Right cardiac atrium (tissue), 5 donors: Measurements from ENCODE around the gene UPK3B. TPM values are rescaled to one million over a fixed set of nuclear protein-coding genes. Genes with fewer than 3 reads are reported as not detected.
"Not testable (repeated sequence)": the region's sequence is repeated elsewhere in the genome, so short reads cannot be mapped to it uniquely, and the experiment has no call there.

Source experiments
- ATAC-seq, 2 donors: fragments of 200-7000 bp; cut with Tn5 transposase; one replicate each; pipeline versions ENCODE4 v1.8.0 to v1.9.1; 2020; ENCODE audit warnings: moderate library complexity in 2 of 2, mild to moderate bottlenecking in 1 of 2
- DNase-seq, 3 donors: peaks; one replicate each; pipeline ENCODE4 v3.0.0-alpha.2; 2020
- H3K27ac ChIP-seq: one replicate; pipeline ENCODE4 v1.5.1; 2013; ENCODE audit warnings: mild to moderate bottlenecking, low read length, control low read depth, moderate library complexity
- H3K27me3 ChIP-seq: one replicate; pipeline ENCODE4 v1.6.1; 2013; ENCODE audit not compliant: control insufficient read depth, insufficient read depth
- H3K4me1 ChIP-seq: one replicate; pipeline ENCODE4 v1.6.1; 2013; ENCODE audit warnings: low read length; ENCODE audit not compliant: control insufficient read depth, insufficient read depth
- H3K4me3 ChIP-seq: one replicate; pipeline ENCODE4 v1.5.1; 2013; ENCODE audit warnings: low read length, control low read depth
- H3K9me3 ChIP-seq: one replicate; pipeline ENCODE4 v1.6.1; 2013; ENCODE audit warnings: low read length; ENCODE audit not compliant: control insufficient read depth
- WGBS: extraction: QIAGEN DNeasy Blood & Tissue Kit; methylation state at CpG from one replicate; pipeline ENCODE4 v1.1.7; 2013; 5-methylcytosine and 5-hydroxymethylcytosine counted together
- intact Hi-C, 4 donors: fragments of 100-400 bp; cut with DNase I; formaldehyde crosslinking; loops; one replicate each; pipeline versions ENCODE4 v1.11.0 to v1.14.0; 2022 to 2023
- long read RNA-seq, 4 donors: library from polyadenylated mRNA; unstranded; transcript quantifications; one replicate each; pipeline ENCODE4 v2.0.0, GENCODE V29; 2020 to 2021
- polyA plus RNA-seq: library from polyadenylated mRNA; stranded (reverse); fragments of 200-250 nt; gene quantifications from one replicate; pipeline ENCODE4 v1.2.3, GENCODE V29; 2013
- total RNA-seq, 4 donors: library from RNA; stranded (reverse); fragmentation: NEBNext Ultra II Directional; extraction: Animal tissue kit (Norgen Biotek cat#: 25700); gene quantifications; one replicate each; pipeline ENCODE4 v1.2.1, GENCODE V29; 2021
- donor health status: healthy with polysubstance abuse.
- donor health status: DM: no; HTN: yes; CAD: no.
- donor health status: DM: no; HTN: no; CAD: no.
- donor health status: DM: no; HTN: yes; CAD: no; lungs with severe emphysema.
- donor health status: DM: yes; HTN: yes; CAD: no.

The UPK3B gene
- total RNA-seq (1 to 10 TPM in 3 of 4 donors, under 1 TPM in 1; 0.48 to 3.5 (median 1.2) TPM), polyA plus RNA-seq (0.23 TPM)
- long read RNA-seq, donor 1: 0 reads
- long read RNA-seq, donor 2: 0 reads
- long read RNA-seq, donor 3: 0 reads
- long read RNA-seq, donor 4: 0 reads

DNA sequence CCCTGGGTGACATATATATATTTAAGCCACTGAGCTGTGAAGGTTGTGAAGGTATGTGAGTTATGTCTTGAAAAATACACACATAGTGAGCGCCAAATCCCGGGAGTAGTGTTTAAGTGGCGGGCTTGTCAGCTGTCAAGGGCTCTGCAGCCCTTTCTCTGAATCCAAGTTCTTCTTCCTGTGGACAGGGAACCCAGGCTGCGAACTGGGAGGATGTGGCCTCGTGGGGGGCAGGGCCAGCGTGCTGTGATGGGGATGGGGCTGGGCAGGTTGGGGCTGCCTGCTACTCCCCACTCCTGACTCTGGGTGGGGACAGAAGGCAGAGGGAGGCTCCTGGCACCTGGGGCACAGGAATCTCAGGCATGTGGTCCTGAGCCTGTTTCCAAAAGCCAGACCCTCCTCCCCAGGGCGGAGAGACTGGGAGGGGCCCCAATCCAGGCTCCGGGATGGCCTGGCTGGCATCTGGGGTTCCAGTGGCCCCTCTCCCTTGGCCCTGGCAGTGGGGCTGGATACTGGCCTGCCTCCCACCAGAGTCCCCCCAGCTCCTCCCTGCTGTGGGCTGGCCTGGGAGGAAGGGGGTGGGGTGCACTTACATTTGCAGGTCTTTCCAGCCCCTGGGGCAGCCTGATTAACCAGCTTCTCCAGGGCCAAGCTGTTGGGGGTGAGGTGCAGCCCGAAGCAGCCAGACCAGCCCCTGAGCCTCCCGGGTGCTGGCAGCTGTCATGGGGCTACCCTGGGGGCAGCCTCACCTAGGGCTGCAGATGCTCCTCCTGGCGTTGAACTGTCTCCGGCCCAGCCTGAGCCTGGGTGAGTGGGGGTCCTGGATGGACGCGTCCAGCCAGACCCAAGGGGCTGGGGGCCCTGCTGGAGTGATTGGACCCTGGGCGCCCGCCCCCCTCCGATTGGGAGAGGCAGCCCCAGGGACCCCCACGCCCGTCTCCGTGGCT, at the start of gene UPK3B:
Gene UPK3B, plus strand, starts transcription at position 622 of the 947 bp plus-strand sequence. Its CDS starts 101 bp downstream, at position 723.
- ATAC-seq (peak in 1 of 2 donors; percentile 12), DNase-seq (peak in 1 of 3 donors; percentile 50)
- Histone ChIP-seq H3K27me3 (no peaks in the 10 kb centered on the region), H3K27ac (no peak within 1 kb of the TSS), H3K9me3 (no peaks in the 10 kb centered on the region), H3K4me1 (no peaks in the 10 kb centered on the region), H3K4me3 (no peak within 1 kb of the TSS)
- intact Hi-C loops: loop anchor here in 1 of 4 donors (10.0 kb wide), 1 partner anchor 485 kb away; no protein-coding TSS in a partner anchor
- WGBS: 47% methylated on average over 20 of the region's 20 CpGs

GRCh38 chr7:76460767-76461166, 49.6 kb upstream of the UPK3B start:
- DNase-seq, H3K9me3 ChIP-seq, H3K27me3 ChIP-seq, intact Hi-C loops, H3K4me3 ChIP-seq, ATAC-seq, H3K27ac ChIP-seq, H3K4me1 ChIP-seq: not testable (repeated sequence)
- 88% methylated on average over 14 of the region's 20 CpGs for WGBS

GRCh38 chr7:76461464-76462101, 48.8 kb upstream of the UPK3B start, which contains the start of gene DTX2:
DTX2 (plus strand) TSS chr7:76461709; CDS start chr7:76480510, 18,801 bp downstream.
- peak; percentile 32 to 75 (median 55) for DNase-seq
- H3K4me3 ChIP-seq: peak within 1 kb of the TSS; percentile 37
- intact Hi-C loops, H3K4me1 ChIP-seq, H3K27me3 ChIP-seq, H3K9me3 ChIP-seq, H3K27ac ChIP-seq: not testable (repeated sequence)
- WGBS: 1% methylated on average over 18 of the region's 54 CpGs
- ATAC-seq: peak; percentile 97 to 98

GRCh38 chr7:76462271-76462882, 48.0 kb upstream of the UPK3B start:
- H3K27ac ChIP-seq, H3K9me3 ChIP-seq, H3K4me3 ChIP-seq, H3K4me1 ChIP-seq, intact Hi-C loops, H3K27me3 ChIP-seq, DNase-seq: not testable (repeated sequence)
- no CpG with 5 or more reads among the region's 17 CpGs for WGBS
- ATAC-seq: peak; percentile 23 to 27

- WGBS: 85% methylated on average over 4 of the region's 5 CpGs
- H3K27me3 ChIP-seq, DNase-seq, H3K4me1 ChIP-seq, ATAC-seq, H3K4me3 ChIP-seq, H3K27ac ChIP-seq, H3K9me3 ChIP-seq, intact Hi-C loops: not testable (repeated sequence)
Measured at GRCh38 chr7:76464959-76465358, 45.4 kb upstream of the UPK3B start.

DNA sequence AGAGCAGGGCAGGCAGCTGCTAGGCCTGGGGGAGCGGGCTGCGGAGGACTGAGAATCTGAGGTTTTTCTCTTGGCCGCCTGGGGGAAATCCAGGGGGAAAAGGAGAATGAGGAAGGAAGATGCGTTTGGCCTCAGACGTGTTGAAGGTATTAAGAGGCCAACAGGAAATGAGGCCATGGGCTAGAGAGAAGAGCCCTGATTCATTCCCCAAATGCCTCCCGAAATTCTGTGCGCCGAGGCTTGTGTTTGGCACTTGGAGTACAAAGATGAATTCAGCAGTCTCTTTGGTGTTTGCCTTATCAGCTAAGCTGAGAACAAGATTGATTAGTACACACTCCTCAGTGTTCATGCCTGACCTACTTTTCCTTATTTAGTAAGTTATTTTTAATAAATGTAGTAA, 44.4 kb upstream of the UPK3B start:
- H3K27me3 ChIP-seq, H3K4me3 ChIP-seq, H3K4me1 ChIP-seq, intact Hi-C loops, DNase-seq, H3K9me3 ChIP-seq, H3K27ac ChIP-seq: not testable (repeated sequence)
- peak; percentile 23 to 28 for ATAC-seq
- no CpG with 5 or more reads among the region's 8 CpGs for WGBS

DNA sequence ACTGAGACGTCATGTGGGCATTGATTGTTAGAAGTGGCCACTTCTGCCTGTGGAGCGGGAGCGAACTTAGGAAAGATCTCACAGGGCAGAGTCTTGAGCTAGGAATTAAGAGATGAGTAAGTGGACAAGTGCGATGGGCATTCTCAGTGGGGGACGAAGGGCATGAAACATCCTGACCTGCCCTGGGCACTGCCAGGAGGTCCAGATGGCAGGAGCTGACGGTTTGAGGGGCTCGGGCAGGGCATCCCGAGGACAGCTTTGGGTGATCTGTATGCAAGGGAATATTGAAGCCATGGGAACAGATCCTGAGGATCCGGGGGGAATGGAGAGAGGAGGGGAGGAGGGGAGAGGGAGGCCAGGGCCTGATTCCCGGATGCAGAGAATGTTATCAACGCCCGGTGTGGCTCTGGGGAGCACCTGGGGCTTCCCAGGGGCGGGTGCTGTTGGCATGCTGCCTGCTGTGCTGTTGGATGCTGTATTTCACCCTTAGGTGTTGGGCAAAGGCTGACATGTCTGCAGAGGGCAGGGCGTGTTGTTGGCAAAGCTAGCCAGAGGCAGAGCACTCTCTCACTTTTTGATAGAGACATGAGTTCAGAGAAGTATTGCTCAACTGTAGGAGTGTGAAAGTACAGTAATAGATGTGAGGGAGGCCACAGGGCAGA, 42.5 kb upstream of the UPK3B start:
- 53% methylated on average over 10 of the region's 14 CpGs for WGBS
- H3K27me3 ChIP-seq, H3K9me3 ChIP-seq, H3K4me3 ChIP-seq, H3K27ac ChIP-seq, intact Hi-C loops, H3K4me1 ChIP-seq: not testable (repeated sequence)
- ATAC-seq (peak; percentile 88 to 90), DNase-seq (peak; percentile 53 to 87 (median 72))

DNA sequence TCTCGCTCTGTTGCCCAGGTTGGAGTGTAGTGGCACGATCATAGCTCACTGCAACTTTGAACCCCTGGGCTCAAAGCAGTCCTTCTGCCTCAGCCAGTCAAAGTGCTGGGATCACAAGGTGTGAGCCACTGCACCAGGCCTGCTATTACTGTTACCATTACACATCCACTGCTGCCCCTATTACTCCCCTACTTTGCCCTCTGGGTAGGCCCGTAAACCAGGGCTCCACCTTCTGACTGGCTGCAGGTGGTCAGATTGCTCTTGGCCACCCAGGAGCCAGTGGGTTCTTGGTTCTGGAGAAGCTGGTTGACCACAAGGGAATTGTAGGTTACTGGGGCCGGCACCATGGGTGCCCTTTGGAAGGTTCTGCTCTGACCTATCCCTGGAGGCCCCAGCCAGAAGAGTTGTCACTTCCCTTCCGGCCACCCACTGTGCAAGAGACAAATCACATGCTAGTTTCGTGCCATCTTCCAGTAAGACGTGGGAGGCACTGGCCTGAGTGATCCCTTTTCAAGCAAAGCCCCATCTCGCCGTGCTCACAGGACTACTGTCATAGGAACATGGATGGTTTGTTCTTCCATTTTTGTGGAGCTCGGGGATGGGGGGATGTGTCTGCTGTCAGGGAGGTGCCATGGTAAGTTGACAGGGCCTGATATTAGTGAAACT, 38.7 kb upstream of the UPK3B start:
- WGBS: 87% methylated on average over 9 of the region's 10 CpGs
- ATAC-seq, H3K9me3 ChIP-seq, H3K27ac ChIP-seq, intact Hi-C loops, H3K4me3 ChIP-seq, H3K27me3 ChIP-seq, H3K4me1 ChIP-seq: not testable (repeated sequence)
- peak in 1 of 3 donors; percentile 33 for DNase-seq

GRCh38 chr7:76473097-76473496, 37.3 kb upstream of the UPK3B start:
- 95% methylated on average over 3 of the region's 6 CpGs for WGBS
- intact Hi-C loops, DNase-seq: not testable (repeated sequence)

GRCh38 chr7:76476280-76476679, 34.1 kb upstream of the UPK3B start:
- WGBS: 94% methylated on average over 2 of the region's 11 CpGs
- intact Hi-C loops, H3K4me1 ChIP-seq, H3K27ac ChIP-seq, ATAC-seq, DNase-seq, H3K4me3 ChIP-seq, H3K27me3 ChIP-seq, H3K9me3 ChIP-seq: not testable (repeated sequence)

More at GRCh38 chr7:76473097-76473496, 37.3 kb upstream of the UPK3B start:
- ATAC-seq, H3K4me1 ChIP-seq, H3K9me3 ChIP-seq, H3K27ac ChIP-seq, H3K27me3 ChIP-seq, H3K4me3 ChIP-seq: not testable (repeated sequence)
